Endothelial cell of umbilical vein (primary cell): ENCODE measurements around the gene RNU6-8. TPM values are rescaled to one million over a fixed set of nuclear protein-coding genes. Genes with fewer than 3 reads are reported as not detected.

Source experiments
- BruUV-seq: library from RNA; stranded (reverse); fragments of 400-500 nt; replicated peaks from 2 replicates; lab custom pipeline; 2021; lab: Mats Ljungman, UMichigan
- CTCF ChIA-PET: fragments of 300-600, 350-600 bp; sonication (Branson Sonifier 250); formaldehyde crosslinking; loops from one replicate; lab custom pipeline; 2021; ENCODE audit warnings: antibody characterized with exemption, inconsistent platforms; lab: Charles Lee
- POLR2A ChIA-PET: fragments of 300-600, 350-600 bp; sonication (Branson Sonifier 250); formaldehyde crosslinking; loops from one replicate; lab custom pipeline; 2021; ENCODE audit warnings: antibody characterized with exemption, inconsistent platforms; lab: Charles Lee
- DNase-seq: peaks from one replicate; pipeline ENCODE4 v3.0.0-alpha.2; 2011; ENCODE audit warnings: low read depth, low spot score
- FAIRE-seq: peaks from 2 replicates; lab custom pipeline; 2011; peaks lifted over from hg19 to GRCh38; lab: Jason Lieb, UNC
- H2AFZ ChIP-seq: 2 replicates; pipeline ENCODE4 v1.6.0; 2012; ENCODE audit warnings: low read depth, low read length, control low read depth, inconsistent platforms
- H3K27ac ChIP-seq: 2 replicates; pipeline ENCODE4 v1.5.1; 2011; ENCODE audit warnings: low read depth, mild to moderate bottlenecking, control low read depth, low read length, moderate library complexity; ENCODE audit not compliant: insufficient read depth
- H3K27me3 ChIP-seq, 2 experiments: 2 replicates each; pipeline versions ENCODE4 v1.6.0 to v1.6.1; 2011; ENCODE audit warnings: low read length in 2 of 2, mixed read lengths in 1 of 2; ENCODE audit not compliant: control insufficient read depth in 2 of 2, insufficient read depth in 2 of 2
- H3K36me3 ChIP-seq, 2 experiments: 2 replicates in 1 of 2; 3 replicates in 1 of 2; pipeline ENCODE4 v1.5.1; 2011; ENCODE audit warnings: low read length in 2 of 2, mild to moderate bottlenecking in 1 of 2, moderate library complexity in 1 of 2; ENCODE audit not compliant: control insufficient read depth in 2 of 2, insufficient read depth in 2 of 2; ENCODE audit errors: extremely low read depth in 1 of 2
- H3K4me1 ChIP-seq: 3 replicates; pipeline ENCODE4 v1.5.1; 2011; ENCODE audit warnings: mild to moderate bottlenecking, low read length; ENCODE audit not compliant: control insufficient read depth, insufficient read depth; ENCODE audit errors: extremely low read depth
- H3K4me2 ChIP-seq: 2 replicates; pipeline ENCODE4 v1.6.1; 2011; ENCODE audit warnings: low read length, control low read depth, mixed read lengths; ENCODE audit not compliant: insufficient read depth
- H3K4me3 ChIP-seq, 3 experiments: fragments of 200-600 bp in 1 of 3; sonication (generic), shearing (Covaris generic) in 1 of 3; replicated peaks in 1 of 3; 2 replicates each; pipeline ENCODE4 v1.5.1; 2011 to 2016; ENCODE audit warnings: control low read depth in 3 of 3, low read length in 3 of 3, mild to moderate bottlenecking in 2 of 3, inconsistent platforms in 1 of 3, low read depth in 1 of 3, moderate library complexity in 1 of 3; ENCODE audit not compliant: insufficient read depth in 1 of 3
- H3K79me2 ChIP-seq: 2 replicates; pipeline ENCODE4 v1.6.0; 2012; ENCODE audit warnings: low read length, inconsistent platforms; ENCODE audit not compliant: control insufficient read depth, insufficient read depth
- H3K9ac ChIP-seq: replicated peaks from 2 replicates; pipeline ENCODE3; 2011; ENCODE audit warnings: low read length, control low read depth; ENCODE audit not compliant: insufficient read depth; ENCODE audit errors: extremely low read depth
- H3K9me1 ChIP-seq: replicated peaks from 3 replicates; pipeline ENCODE4 v1.6.0; 2011; ENCODE audit warnings: mild to moderate bottlenecking, low read length; ENCODE audit not compliant: control insufficient read depth, insufficient read depth; ENCODE audit errors: extremely low read depth
- H3K9me3 ChIP-seq: replicated peaks from 2 replicates; pipeline ENCODE4 v1.5.1; 2012; ENCODE audit warnings: low read length, inconsistent platforms; ENCODE audit not compliant: control insufficient read depth, insufficient read depth
- H4K20me1 ChIP-seq: replicated peaks from 2 replicates; pipeline ENCODE3; 2011; ENCODE audit warnings: mild to moderate bottlenecking, low read length; ENCODE audit not compliant: control insufficient read depth, insufficient read depth; ENCODE audit errors: extremely low read depth
- EZH2 ChIP-seq: IDR thresholded peaks from 2 replicates; pipeline ENCODE4 v1.6.1; 2012; ENCODE audit warnings: borderline replicate concordance, low read depth, mild to moderate bottlenecking, moderate library complexity, low read length, inconsistent platforms; ENCODE audit not compliant: severe bottlenecking
- FOS ChIP-seq: IDR thresholded peaks from 2 replicates; pipeline ENCODE4 v1.6.1; 2011; ENCODE audit warnings: mild to moderate bottlenecking, low read length, moderate library complexity, borderline replicate concordance; ENCODE audit not compliant: insufficient read depth
- GATA2 ChIP-seq: IDR thresholded peaks from 2 replicates; pipeline ENCODE4 v1.7.0; 2011; ENCODE audit warnings: low read depth, mild to moderate bottlenecking, moderate library complexity, mixed read lengths, low read length; ENCODE audit not compliant: insufficient read length, insufficient read depth
- JUN ChIP-seq: IDR thresholded peaks from 2 replicates; pipeline ENCODE4 v1.6.1; 2011; ENCODE audit warnings: borderline replicate concordance, low read depth; ENCODE audit not compliant: insufficient read length, insufficient read depth
- MYC ChIP-seq: IDR thresholded peaks from one replicate; pipeline ENCODE4 v1.6.1; 2011; ENCODE audit warnings: mild to moderate bottlenecking, low read depth, low read length
- POLR2A ChIP-seq: IDR thresholded peaks from 2 replicates; pipeline ENCODE4 v1.6.1; 2012; ENCODE audit warnings: low read depth, mild to moderate bottlenecking, control low read depth, low read length
- POLR2AphosphoS5 ChIP-seq: IDR thresholded peaks from 2 replicates; pipeline ENCODE4 v1.6.1; 2012; ENCODE audit warnings: low read depth, mild to moderate bottlenecking, control low read depth, low read length, moderate library complexity; ENCODE audit not compliant: insufficient read depth
- dilution Hi-C: fragments of 300-500 bp; cut with MboI; formaldehyde crosslinking; loops from one replicate; pipeline ENCODE4 v1.15.0; 2019; ENCODE audit warnings: low sequenced_read_pairs; ENCODE audit not compliant: extremely low pct_ligation_motif_present
- intact Hi-C: fragments of 100-400 bp; cut with micrococcal nuclease; formaldehyde crosslinking; loops from one replicate; pipeline ENCODE4 v1.10.0; 2022
- polyA plus RNA-seq, 4 experiments: library from polyadenylated mRNA; depleted of rRNA in 3 of 4; stranded (reverse) in 3 of 4; unstranded in 1 of 4; fragments of >200 nt; gene quantifications; 2 replicates each; pipeline versions ENCODE4 v1.2.1 to v1.2.3, GENCODE V29; 2011 to 2012; ENCODE audit warnings: missing spikeins in 1 of 4
- total RNA-seq: library from RNA; stranded (reverse); gene quantifications from 2 replicates; pipeline ENCODE4 v1.2.3, GENCODE V29; 2021
- TF ChIP-seq, protein P1 (sequence below): IDR thresholded peaks from 2 replicates; pipeline ENCODE4 v1.6.1; 2011; ENCODE audit not compliant: insufficient read depth, insufficient read length
- TF ChIP-seq, protein P2 (sequence below), 2 donors: IDR thresholded peaks; 1 replicate in 1 of 2; 2 replicates in 1 of 2; pipeline ENCODE4 v1.5.1; 2011; ENCODE audit warnings: low read length in 2 of 2, mild to moderate bottlenecking in 2 of 2, moderate library complexity in 2 of 2, control low read depth in 1 of 2, inconsistent platforms in 1 of 2, low read depth in 1 of 2; ENCODE audit not compliant: insufficient read depth in 1 of 2; ENCODE audit errors: extremely low read depth in 1 of 2

Gene RNU6-8
- total and polyA plus RNA-seq, 2 donors (not counting 3 experiments of a cell fraction or from before 2014, with no cell fraction given), result not detected

DNA sequence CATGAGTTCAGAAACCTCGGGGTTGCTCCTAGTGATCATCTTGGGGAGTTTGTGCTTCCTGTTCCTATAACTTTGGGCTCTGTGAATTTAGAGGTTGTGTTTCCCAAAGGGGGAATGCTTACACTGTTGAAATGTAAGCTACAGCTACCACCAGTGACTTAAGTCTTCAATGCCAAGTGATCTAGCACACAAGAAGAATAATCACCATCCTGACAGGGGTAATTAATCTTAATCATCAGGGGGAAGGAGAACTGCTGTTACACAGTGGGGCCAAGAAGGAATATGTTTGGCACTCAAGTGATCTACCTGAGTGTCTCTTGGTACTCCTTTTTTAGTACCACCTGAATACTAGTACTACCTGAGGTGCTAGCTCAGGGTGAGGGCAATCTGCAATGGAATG lies 36.1 kb downstream of the RNU6-8 start:
- Histone ChIP-seq H3K9me1 (no peaks in the 10 kb centered on the region), H3K9ac (no peak overlapping the region), H3K36me3 (no peaks in the 10 kb centered on the region), H4K20me1 (no peaks in the 10 kb centered on the region), H3K9me3 (no peaks in the 10 kb centered on the region), H2AFZ (no peak overlapping the region), H3K27me3 (no peaks in the 10 kb centered on the region), H3K4me1 (no peaks in the 10 kb centered on the region), H3K79me2 (no peaks in the 10 kb centered on the region), H3K27ac (no peak overlapping the region), H3K4me3 (no peak overlapping the region), H3K4me2 (no peak overlapping the region)
- dilution Hi-C loops (no loop called here), intact Hi-C loops (no loop called here)
- DNase-seq (no peak), FAIRE-seq (no peak)
- ChIA-PET CTCF (no interaction called here), POLR2A (no interaction called here)
- BruUV-seq, result no TSS peak
- no peak for TF ChIP-seq JUN

DNA sequence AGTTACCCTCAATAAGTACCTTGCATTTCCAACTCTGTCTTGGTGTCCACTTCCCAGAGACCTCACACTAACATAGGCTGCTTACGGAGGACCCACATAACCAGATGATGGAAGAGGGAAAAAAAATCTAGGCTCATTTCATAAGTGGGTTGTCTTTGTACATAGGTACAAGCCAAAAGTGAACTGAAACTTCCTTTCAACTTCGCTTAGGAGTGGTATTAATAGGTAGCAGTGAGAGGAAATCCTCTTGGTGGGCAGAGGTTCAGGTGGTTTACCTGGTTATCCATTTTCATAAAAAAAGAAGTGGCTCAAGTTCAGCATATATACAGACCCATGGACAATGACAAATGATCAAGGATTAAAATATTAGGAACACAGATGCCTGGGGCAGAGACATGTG lies 37.0 kb downstream of the RNU6-8 start:
- dilution Hi-C loops, result no loop called here
- no TSS peak for BruUV-seq
- no peak for DNase-seq
- H3K27ac ChIP-seq, result no peak overlapping the region
- H3K4me3 ChIP-seq, result no peak overlapping the region
- no peak for FAIRE-seq
- no peaks in the 10 kb centered on the region for H3K9me3 ChIP-seq
- ChIA-PET CTCF (no interaction called here), POLR2A (no interaction called here)
- H3K79me2 ChIP-seq, result no peaks in the 10 kb centered on the region
- no peak overlapping the region for H3K4me2 ChIP-seq
- H4K20me1 ChIP-seq, result no peaks in the 10 kb centered on the region
- H3K36me3 ChIP-seq, result no peaks in the 10 kb centered on the region
- H2AFZ ChIP-seq, result no peak overlapping the region
- no peaks in the 10 kb centered on the region for H3K4me1 ChIP-seq
- H3K9ac ChIP-seq, result no peak overlapping the region
- intact Hi-C loops, result no loop called here
- TF ChIP-seq MYC (no peak), EZH2 (no peak), GATA2 (no peak), POLR2A (no peak), FOS (no peak), POLR2AphosphoS5 (no peak), JUN (no peak)
- TF ChIP-seq, protein P1, sequence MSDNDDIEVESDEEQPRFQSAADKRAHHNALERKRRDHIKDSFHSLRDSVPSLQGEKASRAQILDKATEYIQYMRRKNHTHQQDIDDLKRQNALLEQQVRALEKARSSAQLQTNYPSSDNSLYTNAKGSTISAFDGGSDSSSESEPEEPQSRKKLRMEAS, result no peak
- TF ChIP-seq, protein P2, sequence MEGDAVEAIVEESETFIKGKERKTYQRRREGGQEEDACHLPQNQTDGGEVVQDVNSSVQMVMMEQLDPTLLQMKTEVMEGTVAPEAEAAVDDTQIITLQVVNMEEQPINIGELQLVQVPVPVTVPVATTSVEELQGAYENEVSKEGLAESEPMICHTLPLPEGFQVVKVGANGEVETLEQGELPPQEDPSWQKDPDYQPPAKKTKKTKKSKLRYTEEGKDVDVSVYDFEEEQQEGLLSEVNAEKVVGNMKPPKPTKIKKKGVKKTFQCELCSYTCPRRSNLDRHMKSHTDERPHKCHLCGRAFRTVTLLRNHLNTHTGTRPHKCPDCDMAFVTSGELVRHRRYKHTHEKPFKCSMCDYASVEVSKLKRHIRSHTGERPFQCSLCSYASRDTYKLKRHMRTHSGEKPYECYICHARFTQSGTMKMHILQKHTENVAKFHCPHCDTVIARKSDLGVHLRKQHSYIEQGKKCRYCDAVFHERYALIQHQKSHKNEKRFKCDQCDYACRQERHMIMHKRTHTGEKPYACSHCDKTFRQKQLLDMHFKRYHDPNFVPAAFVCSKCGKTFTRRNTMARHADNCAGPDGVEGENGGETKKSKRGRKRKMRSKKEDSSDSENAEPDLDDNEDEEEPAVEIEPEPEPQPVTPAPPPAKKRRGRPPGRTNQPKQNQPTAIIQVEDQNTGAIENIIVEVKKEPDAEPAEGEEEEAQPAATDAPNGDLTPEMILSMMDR (IDR thresholded peaks at IDR 0.05; ENCODE audit: extremely low read depth in 1 of 2, insufficient read depth in 1 of 2, low read depth in 1 of 2, low read length in 2 of 2), result no peak
- H3K27me3 ChIP-seq, result no peaks in the 10 kb centered on the region
- H3K9me1 ChIP-seq, result no peaks in the 10 kb centered on the region
